ENCODE results near the gene AKR1B1. TPM values are rescaled to one million over a fixed set of nuclear protein-coding genes. Genes with fewer than 3 reads are reported as not detected.
"Not testable (repeated sequence)": the region's sequence is repeated elsewhere in the genome, so short reads cannot be mapped to it uniquely, and the experiment has no call there.

The AKR1B1 gene
- 100 to 1,000 TPM in 2 of 3 donors, 10 to 100 TPM in 1; 96.0 to 120 (median 117) TPM for polyA plus RNA-seq (ENCODE audit: insufficient read length in 3 of 3)

DNA sequence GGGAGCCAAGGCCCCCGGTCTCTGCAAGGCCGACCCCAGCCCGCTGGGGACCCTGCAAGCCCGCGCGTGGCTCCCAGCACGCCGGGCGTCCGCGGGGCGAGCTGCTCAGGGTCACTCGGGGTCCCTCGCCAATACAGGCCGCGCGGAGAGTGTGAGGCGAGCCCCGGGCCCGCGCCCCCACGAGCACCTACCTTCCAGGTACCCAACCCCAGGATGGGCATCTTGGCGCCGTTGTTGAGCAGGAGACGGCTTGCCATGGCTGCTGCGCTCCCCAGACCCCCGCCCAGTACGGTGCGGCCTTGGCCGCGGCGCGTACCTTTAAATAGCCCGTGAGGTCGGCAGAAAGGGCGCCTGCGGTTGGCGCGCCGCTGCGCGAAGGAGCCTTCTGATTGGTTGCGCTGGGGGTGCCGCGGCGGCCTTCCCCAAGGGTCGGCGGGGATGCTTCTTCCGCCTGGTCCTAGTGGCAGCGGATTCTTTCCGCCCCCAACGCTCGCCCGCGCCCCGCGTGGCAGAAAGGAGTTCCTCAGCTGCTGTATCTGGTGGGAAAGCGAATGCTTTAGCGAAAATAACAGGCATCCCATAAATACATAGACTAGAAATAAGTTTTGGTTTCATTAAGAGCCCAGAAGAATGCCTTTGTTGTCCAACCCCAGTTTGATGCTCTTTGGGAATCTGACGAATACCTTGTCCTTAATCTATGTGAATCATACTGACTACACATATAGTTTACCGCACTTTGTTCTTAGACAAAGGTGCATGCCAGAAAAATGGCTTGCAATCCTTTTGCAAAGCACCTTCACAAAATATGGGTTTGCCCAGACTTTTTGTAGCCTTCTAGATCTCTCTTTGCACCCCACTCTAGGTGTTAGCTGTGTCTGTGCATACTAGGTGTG lies at the start of gene AKR1B1:
TSS of gene AKR1B1 (minus strand) at position 295 of the 893 bp plus-strand sequence. CDS start at position 257, 38 bp downstream.
- DNase-seq (ENCODE audit: low read depth in 3 of 3, low spot score in 2 of 3) = peak; percentile 65 to 78 (median 67)

DNA sequence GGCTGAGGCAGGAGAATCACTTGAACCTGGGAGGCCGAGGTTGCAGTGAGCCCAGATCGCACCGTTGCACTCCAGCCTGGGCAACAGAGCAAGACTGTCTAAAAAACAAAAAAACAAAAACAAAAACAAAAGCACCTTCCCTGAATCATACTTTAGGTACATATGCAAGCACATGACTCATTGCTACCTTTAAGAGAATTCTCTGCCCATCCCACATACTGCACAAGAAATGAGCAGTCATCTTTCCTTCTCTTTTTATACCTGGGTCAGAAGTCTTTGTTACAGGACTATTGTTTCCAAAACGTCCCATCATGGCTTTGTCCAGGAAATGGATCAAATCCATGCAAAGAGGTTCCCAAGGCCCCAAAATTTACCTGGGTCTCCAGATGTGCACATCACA lies 47.0 kb upstream of the AKR1B1 start:
- DNase-seq (ENCODE audit: low read depth in 3 of 3, low spot score in 2 of 3) = no peak

GRCh38 chr7:134504660-134505164 lies 45.8 kb upstream of the AKR1B1 start:
- no peak for DNase-seq (ENCODE audit: low read depth in 3 of 3, low spot score in 2 of 3)

DNA sequence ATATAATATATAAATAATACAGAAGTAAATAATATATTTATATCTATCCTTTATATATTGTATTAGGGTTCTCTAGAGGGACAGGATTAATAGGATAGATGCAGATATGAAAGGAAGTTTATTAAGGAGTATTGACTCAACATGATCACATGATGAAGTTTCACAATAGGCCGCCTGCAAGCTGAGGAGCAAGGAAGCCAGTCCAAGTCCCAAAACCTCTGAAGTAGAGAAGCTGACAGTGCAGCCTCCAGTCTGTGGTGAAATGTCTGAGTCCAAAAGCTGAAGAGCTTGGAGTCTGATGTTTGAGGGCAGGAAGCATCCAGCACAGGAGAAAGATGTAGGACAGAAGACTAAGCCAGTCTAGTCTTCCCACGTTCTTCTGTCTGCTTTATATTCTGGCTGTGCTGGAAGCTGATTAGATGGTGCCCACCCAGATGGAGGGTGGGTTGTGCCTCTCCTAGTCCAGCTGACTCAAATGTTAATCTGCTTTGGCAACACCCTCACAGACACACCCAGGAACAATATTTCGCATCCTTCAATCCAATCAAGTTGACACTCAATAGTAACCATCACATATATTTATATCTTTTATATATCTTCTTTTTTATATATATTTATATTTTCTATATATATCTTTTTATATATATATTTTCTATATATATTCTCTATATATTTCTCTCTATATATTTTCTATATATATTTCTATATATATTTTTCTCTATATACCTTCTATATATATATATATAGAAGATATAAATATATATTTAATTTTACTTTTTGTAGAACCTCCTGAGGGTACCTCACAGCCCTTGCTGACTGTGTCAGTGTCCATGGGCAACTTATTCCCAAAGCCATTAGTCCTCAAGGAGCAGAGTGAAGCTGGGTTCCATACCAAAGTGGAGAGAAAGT lies 43.8 kb upstream of the AKR1B1 start:
- DNase-seq (ENCODE audit: low read depth in 3 of 3, low spot score in 2 of 3) = no peak

DNA sequence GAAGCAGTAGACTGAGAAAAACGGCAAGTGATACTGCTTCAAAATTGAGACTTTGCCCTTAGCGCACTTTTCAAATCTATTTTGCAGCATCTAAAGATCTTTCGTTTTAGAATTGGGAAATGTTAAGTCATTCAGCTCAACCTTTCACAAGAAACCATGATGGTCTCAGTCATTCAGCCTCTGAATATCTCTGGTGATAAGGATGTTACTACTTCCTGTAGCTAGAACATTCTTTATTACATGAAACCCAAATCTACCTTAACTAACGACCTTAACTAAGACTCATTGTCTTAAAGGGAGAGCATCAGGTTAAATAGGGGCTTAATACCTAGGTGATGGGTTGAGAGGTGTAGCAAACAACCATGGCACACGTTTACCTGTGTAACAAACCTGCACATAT lies 42.1 kb upstream of the AKR1B1 start:
- no peak for DNase-seq (ENCODE audit: low read depth in 3 of 3, low spot score in 2 of 3)

DNA sequence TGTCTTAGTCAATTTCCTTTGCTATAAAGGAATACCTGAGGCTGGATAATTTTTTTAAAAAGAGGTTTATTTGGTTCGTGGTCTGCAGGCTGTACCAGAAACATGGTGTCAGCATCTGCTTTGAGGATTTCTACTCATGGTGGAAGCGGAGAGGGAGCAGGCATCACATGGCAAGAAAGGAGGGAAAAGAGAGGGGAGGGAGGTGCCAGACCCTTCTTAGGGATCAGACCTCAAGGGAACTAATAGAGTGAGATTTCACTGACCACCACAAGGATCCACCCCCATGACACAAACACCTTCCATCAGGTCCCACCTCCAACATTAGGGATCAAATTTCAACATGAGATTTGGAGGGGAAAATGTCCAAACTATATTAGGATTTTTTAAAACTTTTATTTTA lies 41.5 kb upstream of the AKR1B1 start:
- DNase-seq (ENCODE audit: low read depth in 3 of 3, low spot score in 2 of 3) = no peak

DNA sequence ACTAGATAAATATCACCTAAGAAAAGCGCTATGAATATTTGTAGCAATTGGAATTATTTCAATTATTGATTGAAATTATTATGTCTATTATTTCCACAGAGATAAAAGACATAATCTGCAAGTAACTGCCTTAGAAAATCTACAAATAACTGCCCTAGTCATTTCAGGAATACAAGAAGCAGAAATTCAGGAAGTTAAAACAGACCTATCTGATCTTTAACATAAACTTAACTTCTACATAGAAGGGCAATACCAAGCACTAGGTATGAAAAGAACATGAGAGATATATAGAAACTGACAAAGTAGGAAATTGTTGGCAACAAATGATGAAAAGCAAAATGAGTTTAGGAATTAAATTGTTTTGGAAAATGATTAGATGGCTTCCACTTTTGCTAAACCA lies 36.6 kb upstream of the AKR1B1 start:
- no peak for DNase-seq (ENCODE audit: low read depth in 3 of 3, low spot score in 2 of 3)

DNA sequence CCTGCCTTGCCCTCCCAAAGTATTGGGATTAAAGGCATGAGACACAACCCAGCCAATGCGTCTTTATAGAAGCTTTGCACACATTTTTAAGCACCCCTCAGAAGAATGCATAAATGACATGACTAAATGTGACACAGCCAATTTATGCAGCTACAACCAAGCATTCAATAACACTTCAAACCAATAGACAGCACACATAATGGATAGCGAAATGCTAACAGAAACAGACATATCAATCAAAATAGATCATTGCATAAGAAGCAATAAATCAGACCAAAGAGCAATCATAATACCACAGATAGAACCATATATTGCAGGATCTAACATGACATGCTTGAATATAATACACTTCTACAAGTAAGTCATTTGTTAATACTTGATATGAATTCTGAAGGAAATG lies 34.2 kb upstream of the AKR1B1 start:
- no peak for DNase-seq (ENCODE audit: low read depth in 3 of 3, low spot score in 2 of 3)

- not testable (repeated sequence) for DNase-seq (ENCODE audit: low read depth in 3 of 3, low spot score in 2 of 3)
Measured at GRCh38 chr7:134487721-134488120, 28.8 kb upstream of the AKR1B1 start.

DNA sequence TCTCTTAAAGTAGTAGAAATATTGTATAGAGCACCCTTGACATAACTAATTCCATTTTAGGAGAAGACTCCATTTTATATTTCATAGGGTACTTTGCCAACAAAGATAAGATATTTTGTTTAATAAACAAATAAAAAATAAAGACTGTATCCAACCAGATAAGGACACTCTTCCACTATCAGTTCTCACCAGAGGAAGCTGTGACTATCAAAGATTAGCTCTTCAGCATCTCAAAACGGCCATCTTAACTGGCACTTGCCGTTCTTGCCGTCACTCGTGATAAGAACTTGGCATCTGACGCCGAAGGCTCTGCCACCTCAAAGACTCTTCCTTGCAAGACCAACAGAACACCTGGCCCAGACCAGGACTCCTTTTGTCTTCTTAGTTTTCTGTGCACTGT lies 26.3 kb upstream of the AKR1B1 start:
- DNase-seq (ENCODE audit: low read depth in 3 of 3, low spot score in 2 of 3) = no peak

DNA sequence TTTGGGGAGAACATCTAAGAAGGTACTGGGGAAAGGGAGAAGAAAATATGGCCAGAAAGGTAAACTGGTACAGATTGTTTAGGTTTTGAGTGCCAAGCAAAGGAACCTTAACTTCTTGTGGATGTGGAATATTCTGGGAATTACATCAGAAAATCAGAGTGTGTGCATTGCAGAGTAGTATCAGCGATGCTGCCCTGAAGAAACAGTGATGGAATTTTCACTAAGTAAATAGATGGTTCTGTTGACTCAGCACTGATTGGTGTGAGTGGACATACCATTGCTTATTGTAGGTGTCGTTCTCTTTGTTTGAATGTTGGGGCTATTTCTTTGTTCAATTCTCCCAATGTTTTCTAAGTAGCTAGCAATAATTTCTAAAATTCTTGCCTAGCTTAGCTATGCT lies 24.4 kb upstream of the AKR1B1 start:
- no peak for DNase-seq (ENCODE audit: low read depth in 3 of 3, low spot score in 2 of 3)

- no peak for DNase-seq (ENCODE audit: low read depth in 3 of 3, low spot score in 2 of 3)
Measured at GRCh38 chr7:134482858-134483257, 24.0 kb upstream of the AKR1B1 start.

DNA sequence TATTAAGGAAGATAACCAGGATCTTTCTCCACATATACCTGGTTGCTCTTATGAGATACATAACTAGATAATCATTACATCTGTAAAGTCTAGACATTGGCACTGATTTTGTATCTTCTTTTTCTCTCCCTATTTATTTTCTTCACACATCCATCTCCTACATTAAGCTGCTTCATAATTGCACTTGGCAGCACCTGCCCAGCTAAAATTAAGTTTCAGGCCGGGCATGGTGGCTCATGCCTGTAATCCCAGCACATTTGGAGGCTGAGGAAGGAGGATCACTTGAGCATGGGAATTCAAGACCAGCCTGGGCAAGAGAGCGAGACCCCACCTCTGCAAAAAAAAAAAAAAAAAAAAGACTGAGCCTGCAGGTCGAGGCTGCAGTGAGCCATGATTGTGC lies 22.3 kb upstream of the AKR1B1 start:
- DNase-seq (ENCODE audit: low read depth in 3 of 3, low spot score in 2 of 3) = no peak

- DNase-seq (ENCODE audit: low read depth in 3 of 3, low spot score in 2 of 3) = no peak
Measured at GRCh38 chr7:134480730-134481129, 21.8 kb upstream of the AKR1B1 start.

DNA sequence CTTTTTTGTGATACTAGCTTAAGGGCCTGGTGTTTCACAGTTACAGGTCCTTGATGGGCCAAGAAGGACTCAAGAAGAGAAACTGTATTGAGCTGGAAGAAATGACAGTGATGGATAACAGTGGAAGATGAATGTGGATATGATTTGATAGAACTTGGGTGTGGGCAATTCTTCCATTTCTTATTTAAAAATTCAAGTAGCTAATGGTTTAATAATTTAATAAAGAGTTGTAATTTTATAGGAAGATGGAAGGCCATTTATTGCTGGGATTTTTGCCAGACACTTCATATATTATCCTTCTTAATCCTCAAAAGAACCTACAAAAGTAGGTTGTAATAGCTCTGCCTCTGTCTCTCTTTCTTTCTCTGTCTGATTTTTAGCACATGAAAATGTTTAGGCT lies 21.3 kb upstream of the AKR1B1 start:
- DNase-seq (ENCODE audit: low read depth in 3 of 3, low spot score in 2 of 3) = no peak

GRCh38 chr7:134478707-134479106 lies 19.8 kb upstream of the AKR1B1 start:
- no peak for DNase-seq (ENCODE audit: low read depth in 3 of 3, low spot score in 2 of 3)

GRCh38 chr7:134477954-134478353 lies 19.1 kb upstream of the AKR1B1 start:
- DNase-seq (ENCODE audit: low read depth in 3 of 3, low spot score in 2 of 3) = no peak

DNA sequence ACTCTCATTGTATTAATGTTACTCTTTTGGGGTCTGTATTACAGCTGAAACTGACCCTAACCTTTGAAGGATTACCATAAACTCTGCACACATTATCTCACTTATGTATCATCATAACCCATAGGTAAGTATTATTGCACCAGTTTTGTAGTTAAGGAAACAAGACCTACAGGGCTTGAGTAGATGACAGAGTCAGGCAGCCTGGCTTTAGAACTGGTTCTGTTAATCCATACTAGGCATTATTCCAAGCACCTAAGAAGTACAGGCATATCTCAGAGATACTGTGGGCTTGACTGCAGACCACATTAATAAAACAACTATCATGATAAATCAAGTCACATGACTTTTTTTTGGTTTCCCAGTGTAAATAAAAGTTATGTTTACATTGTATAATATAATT lies 17.1 kb upstream of the AKR1B1 start:
- DNase-seq (ENCODE audit: low read depth in 3 of 3, low spot score in 2 of 3) = no peak

DNA sequence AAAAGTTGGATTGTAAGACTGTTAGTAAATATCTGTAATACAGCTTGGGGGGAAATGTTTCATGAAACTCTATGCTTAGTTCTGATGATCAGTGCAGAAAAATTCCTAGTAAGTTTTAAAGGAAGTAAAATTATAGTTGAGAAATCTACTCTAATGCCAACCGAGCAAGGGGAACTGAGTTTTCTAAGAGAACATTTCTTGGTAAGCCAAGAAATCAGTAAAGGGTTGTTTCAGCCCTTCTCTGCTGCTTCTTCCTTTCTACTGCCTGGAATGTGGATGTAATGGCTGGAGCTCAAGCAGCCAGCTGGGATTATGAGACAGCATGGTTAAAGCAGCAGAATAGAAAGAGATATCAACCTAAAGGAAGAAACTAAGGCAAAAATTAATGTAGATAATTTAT lies 15.9 kb upstream of the AKR1B1 start:
- no peak for DNase-seq (ENCODE audit: low read depth in 3 of 3, low spot score in 2 of 3)

GRCh38 chr7:134473861-134474291 lies 15.0 kb upstream of the AKR1B1 start:
- no peak for DNase-seq (ENCODE audit: low read depth in 3 of 3, low spot score in 2 of 3)

GRCh38 chr7:134472572-134473244 lies 13.8 kb upstream of the AKR1B1 start:
- DNase-seq (ENCODE audit: low read depth in 3 of 3, low spot score in 2 of 3) = no peak

Data from right renal cortex interstitium (tissue), 3 donors.